IMR-90 (cell line): ENCODE results near the gene COQ4.

Source experiments
- BHLHE40 ChIP-seq: fragments of 150-350 bp; IDR thresholded peaks from 2 replicates; pipeline ENCODE4 v1.6.1; 2016; ENCODE audit warnings: mild to moderate bottlenecking, low read depth, low read length
- CEBPB ChIP-seq: IDR thresholded peaks from 2 replicates; pipeline ENCODE4 v1.6.1; 2012; ENCODE audit warnings: low read depth, low read length, improper control_type of control experiment
- MXI1 ChIP-seq: IDR thresholded peaks from 2 replicates; pipeline ENCODE4 v1.6.1; 2012; ENCODE audit warnings: low read depth, mild to moderate bottlenecking, low read length, moderate library complexity, borderline replicate concordance
- NFE2L2 ChIP-seq: fragments of 150-350 bp; IDR thresholded peaks from 2 replicates; pipeline ENCODE4 v1.6.1; 2016; ENCODE audit warnings: low read depth, mild to moderate bottlenecking, low read length
- POLR2A ChIP-seq: IDR thresholded peaks from 2 replicates; pipeline ENCODE4 v1.6.1; 2012; ENCODE audit warnings: mild to moderate bottlenecking, low read depth, low read length
- RCOR1 ChIP-seq: IDR thresholded peaks from 2 replicates; pipeline ENCODE4 v1.6.1; 2012; ENCODE audit warnings: mild to moderate bottlenecking, low read length, improper control_type of control experiment; ENCODE audit not compliant: insufficient replicate concordance
- SMC3 ChIP-seq: fragments of 150-350 bp; IDR thresholded peaks from 2 replicates; pipeline ENCODE4 v1.6.1; 2016; ENCODE audit warnings: low read depth, mild to moderate bottlenecking, antibody characterized with exemption, low read length, moderate library complexity
- TF ChIP-seq, protein P1 (sequence below): conservative IDR thresholded peaks from 2 replicates; pipeline ENCODE4 v1.5.1; 2012; ENCODE audit warnings: mild to moderate bottlenecking, low read depth, low read length, improper control_type of control experiment

DNA sequence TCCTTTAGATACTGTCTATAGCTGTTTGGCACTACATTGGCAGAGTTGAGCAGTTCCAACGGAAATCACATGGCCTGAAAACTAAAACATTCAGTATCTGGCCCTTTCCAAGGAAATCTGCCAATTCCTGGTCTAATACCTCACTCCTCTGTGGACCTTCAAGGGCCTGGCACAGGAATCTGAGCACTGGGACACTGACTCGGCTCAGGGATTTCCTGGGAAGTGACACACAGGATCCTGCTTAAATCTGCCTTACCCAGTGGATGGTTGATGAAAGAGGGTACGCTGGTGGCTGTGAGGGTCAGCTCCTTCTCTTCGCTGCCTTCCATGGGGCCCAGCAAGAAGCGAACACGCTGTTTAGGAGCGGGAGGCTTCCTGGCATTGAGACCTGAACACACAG lies 1.3 kb upstream of the COQ4 start:
- TF ChIP-seq BHLHE40 (no peak), POLR2A (no peak), MXI1 (no peak), CEBPB (no peak), SMC3 (no peak), NFE2L2 (no peak), RCOR1 (no peak)
- TF ChIP-seq, protein P1, sequence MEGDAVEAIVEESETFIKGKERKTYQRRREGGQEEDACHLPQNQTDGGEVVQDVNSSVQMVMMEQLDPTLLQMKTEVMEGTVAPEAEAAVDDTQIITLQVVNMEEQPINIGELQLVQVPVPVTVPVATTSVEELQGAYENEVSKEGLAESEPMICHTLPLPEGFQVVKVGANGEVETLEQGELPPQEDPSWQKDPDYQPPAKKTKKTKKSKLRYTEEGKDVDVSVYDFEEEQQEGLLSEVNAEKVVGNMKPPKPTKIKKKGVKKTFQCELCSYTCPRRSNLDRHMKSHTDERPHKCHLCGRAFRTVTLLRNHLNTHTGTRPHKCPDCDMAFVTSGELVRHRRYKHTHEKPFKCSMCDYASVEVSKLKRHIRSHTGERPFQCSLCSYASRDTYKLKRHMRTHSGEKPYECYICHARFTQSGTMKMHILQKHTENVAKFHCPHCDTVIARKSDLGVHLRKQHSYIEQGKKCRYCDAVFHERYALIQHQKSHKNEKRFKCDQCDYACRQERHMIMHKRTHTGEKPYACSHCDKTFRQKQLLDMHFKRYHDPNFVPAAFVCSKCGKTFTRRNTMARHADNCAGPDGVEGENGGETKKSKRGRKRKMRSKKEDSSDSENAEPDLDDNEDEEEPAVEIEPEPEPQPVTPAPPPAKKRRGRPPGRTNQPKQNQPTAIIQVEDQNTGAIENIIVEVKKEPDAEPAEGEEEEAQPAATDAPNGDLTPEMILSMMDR, result no peak
